Liver (tissue), 9 donors: Measurements from ENCODE around the gene RERE. TPM values are rescaled to one million over a fixed set of nuclear protein-coding genes. Genes with fewer than 3 reads are reported as not detected.

ENCODE experiments used
- DNase-seq: peaks from one replicate; pipeline ENCODE4 v3.0.0-alpha.2; 2017; ENCODE audit warnings: low spot score
- H3K27ac ChIP-seq, 2 donors: one replicate each; pipeline ENCODE4 v1.7.0; 2013; ENCODE audit warnings: inconsistent platforms in 2 of 2, low read length in 2 of 2, control low read depth in 1 of 2, low read depth in 1 of 2, mild to moderate bottlenecking in 1 of 2
- H3K27me3 ChIP-seq, 4 donors: one replicate each; pipeline versions ENCODE4 v1.6.1 to v1.7.0; 2013; ENCODE audit warnings: low read length in 3 of 4, inconsistent platforms in 1 of 4, mild to moderate bottlenecking in 1 of 4, moderate library complexity in 1 of 4; ENCODE audit not compliant: control insufficient read depth in 4 of 4, insufficient read depth in 4 of 4
- H3K36me3 ChIP-seq, 4 donors: one replicate each; pipeline versions ENCODE4 v1.6.1 to v1.7.0; 2013; ENCODE audit warnings: low read length in 3 of 4, mild to moderate bottlenecking in 3 of 4, low read depth in 1 of 4, moderate library complexity in 1 of 4; ENCODE audit not compliant: control insufficient read depth in 4 of 4, insufficient read depth in 3 of 4
- H3K4me1 ChIP-seq, 4 donors: one replicate each; pipeline versions ENCODE4 v1.6.1 to v1.7.0; 2013; ENCODE audit warnings: low read length in 3 of 4, mild to moderate bottlenecking in 3 of 4, moderate library complexity in 1 of 4; ENCODE audit not compliant: control insufficient read depth in 4 of 4, insufficient read depth in 4 of 4
- H3K4me3 ChIP-seq, 3 donors: one replicate each; pipeline versions ENCODE4 v1.6.1 to v1.7.0; 2013; ENCODE audit warnings: low read length in 3 of 3, control low read depth in 1 of 3, low read depth in 1 of 3, mild to moderate bottlenecking in 1 of 3
- H3K9ac ChIP-seq, 2 donors: one replicate each; pipeline ENCODE4 v1.7.0; 2013; ENCODE audit warnings: low read length in 2 of 2, mild to moderate bottlenecking in 2 of 2, moderate library complexity in 2 of 2, control low read depth in 1 of 2, low read depth in 1 of 2
- H3K9me3 ChIP-seq, 4 donors: one replicate each; pipeline versions ENCODE4 v1.6.1 to v1.7.0; 2013; ENCODE audit warnings: low read length in 3 of 4; ENCODE audit not compliant: control insufficient read depth in 4 of 4
- EGR1 ChIP-seq, 2 donors: IDR thresholded peaks; 2 replicates each; pipeline ENCODE4 v1.6.1; 2016 to 2018; ENCODE audit warnings: antibody characterized with exemption in 2 of 2, low read depth in 2 of 2
- FOXA1 ChIP-seq: IDR thresholded peaks from 2 replicates; pipeline ENCODE4 v1.6.1; 2016; ENCODE audit warnings: antibody characterized with exemption
- FOXA2 ChIP-seq: IDR thresholded peaks from 2 replicates; pipeline ENCODE4 v1.6.1; 2016; ENCODE audit warnings: antibody characterized with exemption
- GABPA ChIP-seq, 2 donors: IDR thresholded peaks in 1 of 2; conservative IDR thresholded peaks in 1 of 2; 2 replicates each; pipeline ENCODE4 v1.6.1; 2016; ENCODE audit warnings: antibody characterized with exemption in 2 of 2, mild to moderate bottlenecking in 1 of 2, moderate library complexity in 1 of 2
- HNF4A ChIP-seq, 2 donors: conservative IDR thresholded peaks; 2 replicates each; pipeline ENCODE4 v1.6.1; 2016; ENCODE audit warnings: antibody characterized with exemption in 2 of 2, mild to moderate bottlenecking in 2 of 2
- HNF4G ChIP-seq: IDR thresholded peaks from 2 replicates; pipeline ENCODE4 v1.6.1; 2016; ENCODE audit warnings: antibody characterized with exemption
- JUND ChIP-seq, 2 donors: IDR thresholded peaks; 2 replicates each; pipeline ENCODE4 v1.6.1; 2016; ENCODE audit warnings: antibody characterized with exemption in 2 of 2
- NR2F2 ChIP-seq: IDR thresholded peaks from 2 replicates; pipeline ENCODE4 v1.6.1; 2016; ENCODE audit warnings: antibody characterized with exemption
- RAD21 ChIP-seq, 2 donors: IDR thresholded peaks; 2 replicates each; pipeline ENCODE4 v1.6.1; 2016; ENCODE audit warnings: antibody characterized with exemption in 2 of 2, mild to moderate bottlenecking in 2 of 2
- RXRA ChIP-seq, 2 donors: IDR thresholded peaks; 2 replicates each; pipeline ENCODE4 v1.6.1; 2017 to 2018; ENCODE audit warnings: antibody characterized with exemption in 2 of 2, mild to moderate bottlenecking in 1 of 2
- SP1 ChIP-seq: IDR thresholded peaks from 2 replicates; pipeline ENCODE4 v1.6.1; 2018; ENCODE audit warnings: antibody characterized with exemption, mild to moderate bottlenecking
- TAF1 ChIP-seq: conservative IDR thresholded peaks from 2 replicates; pipeline ENCODE4 v1.6.1; 2016; ENCODE audit warnings: antibody characterized with exemption, mild to moderate bottlenecking
- YY1 ChIP-seq: IDR thresholded peaks from 2 replicates; pipeline ENCODE4 v1.6.1; 2016; ENCODE audit warnings: antibody characterized with exemption, mild to moderate bottlenecking
- WGBS: extraction: QIAGEN DNeasy Blood & Tissue Kit; methylation state at CpG from one replicate; pipeline ENCODE4 v1.1.7; 2013; 5-methylcytosine and 5-hydroxymethylcytosine counted together
- polyA plus RNA-seq, 2 donors: library from polyadenylated mRNA; stranded (reverse) in 1 of 2; unstranded in 1 of 2; fragments of 200-250 nt in 1 of 2; fragments of >200 nt in 1 of 2; fragmentation: Nextera tagmentation in 1 of 2; extraction: Ambion mirVana in 1 of 2; gene quantifications; one replicate each; pipeline versions ENCODE4 v1.2.1 to v1.2.3, GENCODE V29; 2013 to 2015
- total RNA-seq, 2 donors: library from RNA; depleted of rRNA; stranded (reverse); fragments of >200 nt; gene quantifications; one replicate each; pipeline ENCODE4 v1.2.3, GENCODE V29; 2014
- TF ChIP-seq, protein P1 (sequence below): IDR thresholded peaks from 2 replicates; pipeline ENCODE4 v1.6.1; 2016; ENCODE audit warnings: antibody characterized with exemption, mild to moderate bottlenecking
- TF ChIP-seq, protein P2 (sequence below): IDR thresholded peaks from 2 replicates; pipeline ENCODE4 v1.6.1; 2016; ENCODE audit warnings: antibody characterized with exemption
- TF ChIP-seq, protein P3 (sequence below): IDR thresholded peaks from 2 replicates; pipeline ENCODE4 v1.6.1; 2016; ENCODE audit warnings: antibody characterized with exemption
- TF ChIP-seq, protein P4 (sequence below): IDR thresholded peaks from 2 replicates; pipeline ENCODE4 v1.6.1; 2016; ENCODE audit warnings: antibody characterized with exemption
- TF ChIP-seq, protein P5 (sequence below): fragments of 150-350 bp; IDR thresholded peaks from 2 replicates; pipeline ENCODE4 v1.5.1; 2017; ENCODE audit warnings: improper control_type of control experiment, low read depth, low read length; ENCODE audit not compliant: missing input control
- donor health status: healthy.
- donor health status: healthy.
- donor health status: healthy.
- donor health status: healthy.
- donor health status: healthy.

The RERE gene
- total and polyA plus RNA-seq, 4 donors, result 9.8 to 49.1 (median 24.8) TPM

- 93% methylated on average over 3 of the region's 3 CpGs for WGBS
- H3K36me3 ChIP-seq, result peaks cover 0 to 2% (median 1%) of the 10 kb centered on the region in 4 donors
- no peak overlapping the region for H3K4me3 ChIP-seq
- peaks cover 0 to 10% (median 2%) of the 10 kb centered on the region in 4 donors for H3K4me1 ChIP-seq
- H3K27ac ChIP-seq, result no peak overlapping the region
- TF ChIP-seq EGR1 (IDR thresholded peaks at IDR 0.05; ENCODE audit: low read depth in 2 of 2) (no peak), FOXA2 (no peak), HNF4G (no peak), TAF1 (no peak), NR2F2 (no peak), FOXA1 (no peak), GABPA (IDR thresholded peaks at IDR 0.05 in 1 of 2, conservative IDR thresholded peaks at IDR 0.05 in 1 of 2) (no peak), HNF4A (conservative IDR thresholded peaks at IDR 0.05) (no peak), SP1 (no peak), YY1 (no peak), RAD21 (IDR thresholded peaks at IDR 0.05) (no peak), RXRA (IDR thresholded peaks at IDR 0.05) (no peak)
- TF ChIP-seq, protein P1, sequence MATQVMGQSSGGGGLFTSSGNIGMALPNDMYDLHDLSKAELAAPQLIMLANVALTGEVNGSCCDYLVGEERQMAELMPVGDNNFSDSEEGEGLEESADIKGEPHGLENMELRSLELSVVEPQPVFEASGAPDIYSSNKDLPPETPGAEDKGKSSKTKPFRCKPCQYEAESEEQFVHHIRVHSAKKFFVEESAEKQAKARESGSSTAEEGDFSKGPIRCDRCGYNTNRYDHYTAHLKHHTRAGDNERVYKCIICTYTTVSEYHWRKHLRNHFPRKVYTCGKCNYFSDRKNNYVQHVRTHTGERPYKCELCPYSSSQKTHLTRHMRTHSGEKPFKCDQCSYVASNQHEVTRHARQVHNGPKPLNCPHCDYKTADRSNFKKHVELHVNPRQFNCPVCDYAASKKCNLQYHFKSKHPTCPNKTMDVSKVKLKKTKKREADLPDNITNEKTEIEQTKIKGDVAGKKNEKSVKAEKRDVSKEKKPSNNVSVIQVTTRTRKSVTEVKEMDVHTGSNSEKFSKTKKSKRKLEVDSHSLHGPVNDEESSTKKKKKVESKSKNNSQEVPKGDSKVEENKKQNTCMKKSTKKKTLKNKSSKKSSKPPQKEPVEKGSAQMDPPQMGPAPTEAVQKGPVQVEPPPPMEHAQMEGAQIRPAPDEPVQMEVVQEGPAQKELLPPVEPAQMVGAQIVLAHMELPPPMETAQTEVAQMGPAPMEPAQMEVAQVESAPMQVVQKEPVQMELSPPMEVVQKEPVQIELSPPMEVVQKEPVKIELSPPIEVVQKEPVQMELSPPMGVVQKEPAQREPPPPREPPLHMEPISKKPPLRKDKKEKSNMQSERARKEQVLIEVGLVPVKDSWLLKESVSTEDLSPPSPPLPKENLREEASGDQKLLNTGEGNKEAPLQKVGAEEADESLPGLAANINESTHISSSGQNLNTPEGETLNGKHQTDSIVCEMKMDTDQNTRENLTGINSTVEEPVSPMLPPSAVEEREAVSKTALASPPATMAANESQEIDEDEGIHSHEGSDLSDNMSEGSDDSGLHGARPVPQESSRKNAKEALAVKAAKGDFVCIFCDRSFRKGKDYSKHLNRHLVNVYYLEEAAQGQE, result no peak
- TF ChIP-seq, protein P2, sequence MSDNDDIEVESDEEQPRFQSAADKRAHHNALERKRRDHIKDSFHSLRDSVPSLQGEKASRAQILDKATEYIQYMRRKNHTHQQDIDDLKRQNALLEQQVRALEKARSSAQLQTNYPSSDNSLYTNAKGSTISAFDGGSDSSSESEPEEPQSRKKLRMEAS, result no peak
- TF ChIP-seq, protein P3, sequence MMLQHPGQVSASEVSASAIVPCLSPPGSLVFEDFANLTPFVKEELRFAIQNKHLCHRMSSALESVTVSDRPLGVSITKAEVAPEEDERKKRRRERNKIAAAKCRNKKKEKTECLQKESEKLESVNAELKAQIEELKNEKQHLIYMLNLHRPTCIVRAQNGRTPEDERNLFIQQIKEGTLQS, result no peak
- TF ChIP-seq, protein P4, sequence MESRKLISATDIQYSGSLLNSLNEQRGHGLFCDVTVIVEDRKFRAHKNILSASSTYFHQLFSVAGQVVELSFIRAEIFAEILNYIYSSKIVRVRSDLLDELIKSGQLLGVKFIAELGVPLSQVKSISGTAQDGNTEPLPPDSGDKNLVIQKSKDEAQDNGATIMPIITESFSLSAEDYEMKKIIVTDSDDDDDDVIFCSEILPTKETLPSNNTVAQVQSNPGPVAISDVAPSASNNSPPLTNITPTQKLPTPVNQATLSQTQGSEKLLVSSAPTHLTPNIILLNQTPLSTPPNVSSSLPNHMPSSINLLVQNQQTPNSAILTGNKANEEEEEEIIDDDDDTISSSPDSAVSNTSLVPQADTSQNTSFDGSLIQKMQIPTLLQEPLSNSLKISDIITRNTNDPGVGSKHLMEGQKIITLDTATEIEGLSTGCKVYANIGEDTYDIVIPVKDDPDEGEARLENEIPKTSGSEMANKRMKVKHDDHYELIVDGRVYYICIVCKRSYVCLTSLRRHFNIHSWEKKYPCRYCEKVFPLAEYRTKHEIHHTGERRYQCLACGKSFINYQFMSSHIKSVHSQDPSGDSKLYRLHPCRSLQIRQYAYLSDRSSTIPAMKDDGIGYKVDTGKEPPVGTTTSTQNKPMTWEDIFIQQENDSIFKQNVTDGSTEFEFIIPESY, result no peak
- TF ChIP-seq, protein P5, sequence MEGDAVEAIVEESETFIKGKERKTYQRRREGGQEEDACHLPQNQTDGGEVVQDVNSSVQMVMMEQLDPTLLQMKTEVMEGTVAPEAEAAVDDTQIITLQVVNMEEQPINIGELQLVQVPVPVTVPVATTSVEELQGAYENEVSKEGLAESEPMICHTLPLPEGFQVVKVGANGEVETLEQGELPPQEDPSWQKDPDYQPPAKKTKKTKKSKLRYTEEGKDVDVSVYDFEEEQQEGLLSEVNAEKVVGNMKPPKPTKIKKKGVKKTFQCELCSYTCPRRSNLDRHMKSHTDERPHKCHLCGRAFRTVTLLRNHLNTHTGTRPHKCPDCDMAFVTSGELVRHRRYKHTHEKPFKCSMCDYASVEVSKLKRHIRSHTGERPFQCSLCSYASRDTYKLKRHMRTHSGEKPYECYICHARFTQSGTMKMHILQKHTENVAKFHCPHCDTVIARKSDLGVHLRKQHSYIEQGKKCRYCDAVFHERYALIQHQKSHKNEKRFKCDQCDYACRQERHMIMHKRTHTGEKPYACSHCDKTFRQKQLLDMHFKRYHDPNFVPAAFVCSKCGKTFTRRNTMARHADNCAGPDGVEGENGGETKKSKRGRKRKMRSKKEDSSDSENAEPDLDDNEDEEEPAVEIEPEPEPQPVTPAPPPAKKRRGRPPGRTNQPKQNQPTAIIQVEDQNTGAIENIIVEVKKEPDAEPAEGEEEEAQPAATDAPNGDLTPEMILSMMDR, result no peak
- H3K9me3 ChIP-seq, result no peaks in the 10 kb centered on the region
- no peaks in the 10 kb centered on the region for H3K27me3 ChIP-seq
- no peak overlapping the region for H3K9ac ChIP-seq
- DNase-seq, result no peak
Measured at GRCh38 chr1:8551057-8551456, 266.4 kb downstream of the RERE start.

DNA sequence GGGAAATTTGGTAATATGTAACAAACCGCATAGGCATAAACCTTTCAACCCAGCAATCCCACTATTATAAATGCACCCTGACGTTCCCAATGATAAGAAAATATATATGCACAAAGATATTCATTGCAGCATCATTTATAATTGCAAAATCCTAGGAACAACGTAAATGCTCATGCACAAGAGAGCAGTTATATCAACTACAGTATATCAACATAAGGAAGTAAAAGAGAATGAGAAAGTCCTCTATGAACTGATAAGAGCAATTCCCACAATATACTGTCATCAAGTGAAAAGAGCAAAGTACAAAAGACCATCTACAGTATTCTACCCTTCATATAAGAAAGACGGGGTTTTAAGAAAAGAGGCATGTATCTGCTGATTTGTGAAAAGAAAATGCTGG lies 269.6 kb downstream of the RERE start:
- 71% methylated on average over 4 of the region's 4 CpGs for WGBS
- no peak for DNase-seq
- no peaks in the 10 kb centered on the region for H3K27me3 ChIP-seq
- H3K36me3 ChIP-seq, result peaks cover 0 to 4% (median 1%) of the 10 kb centered on the region in 4 donors
- H3K27ac ChIP-seq, result no peak overlapping the region
- no peaks in the 10 kb centered on the region for H3K9me3 ChIP-seq
- H3K4me1 ChIP-seq, result peaks cover 0 to 10% (median 2%) of the 10 kb centered on the region in 4 donors
- no peak overlapping the region for H3K4me3 ChIP-seq
- H3K9ac ChIP-seq, result no peak overlapping the region
- no peak for TF ChIP-seq FOXA2
- TF ChIP-seq JUND (IDR thresholded peaks at IDR 0.05), result no peak
- no peak for TF ChIP-seq TAF1
- no peak for TF ChIP-seq FOXA1
- no peak for TF ChIP-seq HNF4G
- TF ChIP-seq, protein P2, result no peak
- TF ChIP-seq NR2F2, result no peak
- TF ChIP-seq, protein P1, result no peak
- TF ChIP-seq YY1, result no peak
- TF ChIP-seq, protein P4, result no peak
- no peak for TF ChIP-seq EGR1 (IDR thresholded peaks at IDR 0.05; ENCODE audit: low read depth in 2 of 2)
